Posterior vena cava (tissue), 2 donors: ENCODE results near the gene CCSER1. TPM values are rescaled to one million over a fixed set of nuclear protein-coding genes. Genes with fewer than 3 reads are reported as not detected.

Experiments
- DNase-seq: peaks from one replicate; pipeline ENCODE4 v3.0.0-alpha.2; 2020; ENCODE audit warnings: low spot score
- intact Hi-C, 2 donors: fragments of 100-400 bp; cut with DNase I; formaldehyde crosslinking; loops; one replicate each; pipeline versions ENCODE4 v1.14.1 to v1.14.2; 2022 to 2023
- long read RNA-seq, 2 donors: library from polyadenylated mRNA; unstranded; transcript quantifications; one replicate each; pipeline ENCODE4 v2.0.0, GENCODE V29; 2020 to 2021
- total RNA-seq, 2 donors: library from RNA; stranded (reverse); fragmentation: NEBNext Ultra II Directional; extraction: Animal tissue kit (Norgen Biotek cat#: 25700); gene quantifications; one replicate each; pipeline ENCODE4 v1.2.1, GENCODE V29; 2021
- donor health status: DM: yes; HTN: yes; CAD: no.
- donor health status: DM: yes; HTN: yes; CAD: no.

The CCSER1 gene
- total RNA-seq: 1 to 10 TPM; 1.8 to 7.0 TPM
- long read RNA-seq, donor 1, partial matches to known transcripts: 0 of 1 reads
- long read RNA-seq, donor 1, other reads (novel, unspliced or antisense): 1 of 1 reads
- long read RNA-seq, donor 2, partial matches to known transcripts: 0 of 2 reads
- long read RNA-seq, donor 2, other reads (novel, unspliced or antisense): 2 of 2 reads

DNA sequence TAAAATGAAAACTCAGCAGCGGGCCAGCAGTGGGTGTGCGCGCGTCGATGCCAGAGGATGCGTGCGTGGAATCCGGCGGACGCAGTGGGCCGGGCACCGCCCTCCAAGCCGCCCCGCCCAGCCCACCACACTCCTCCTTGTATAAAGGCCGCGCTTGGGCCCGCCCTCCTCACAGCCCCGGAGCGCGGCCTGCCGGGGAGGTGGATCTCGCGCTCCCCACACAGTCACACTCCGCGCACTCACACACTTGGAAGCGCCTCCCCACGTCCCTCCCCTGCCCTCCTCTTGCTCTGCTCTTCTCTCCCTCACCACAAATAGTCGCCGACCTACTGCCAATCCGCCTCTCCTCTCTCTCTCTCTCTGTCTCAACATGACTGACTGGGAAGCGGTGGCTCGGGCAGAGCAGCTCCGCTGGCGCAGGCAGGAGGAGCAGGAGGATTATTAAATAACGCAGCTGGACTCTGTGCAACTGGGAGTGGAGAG, at the start of gene CCSER1:
Gene CCSER1, plus strand, starts transcription at position 172 of the 483 bp plus-strand sequence.
- intact Hi-C loops: no loop called here
- DNase-seq: peak; percentile 92

DNA sequence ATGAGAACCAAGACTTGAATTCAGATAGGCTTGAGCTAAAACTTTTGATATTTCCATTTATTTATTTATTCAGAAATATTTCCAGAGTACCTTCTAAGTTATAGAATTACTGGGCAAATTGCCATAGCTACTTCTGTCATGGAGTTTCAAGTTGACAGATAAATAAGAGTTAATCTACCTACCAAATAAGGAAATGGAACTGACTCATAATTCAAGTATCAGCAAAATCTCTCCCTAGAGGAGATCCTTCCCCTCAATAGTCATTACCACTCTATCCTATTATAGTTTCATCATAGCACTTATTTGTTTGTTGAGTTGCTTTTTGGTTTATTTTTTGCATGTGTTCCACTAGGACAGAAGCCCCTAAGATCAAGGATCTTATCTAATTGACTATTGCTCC, 48.8 kb upstream of the CCSER1 start:
- intact Hi-C loops: loop anchor here in 1 of 2 donors (5.0 kb wide), 2 partner anchors 354 to 746 kb away; no protein-coding TSS in a partner anchor
- no peak for DNase-seq

DNA sequence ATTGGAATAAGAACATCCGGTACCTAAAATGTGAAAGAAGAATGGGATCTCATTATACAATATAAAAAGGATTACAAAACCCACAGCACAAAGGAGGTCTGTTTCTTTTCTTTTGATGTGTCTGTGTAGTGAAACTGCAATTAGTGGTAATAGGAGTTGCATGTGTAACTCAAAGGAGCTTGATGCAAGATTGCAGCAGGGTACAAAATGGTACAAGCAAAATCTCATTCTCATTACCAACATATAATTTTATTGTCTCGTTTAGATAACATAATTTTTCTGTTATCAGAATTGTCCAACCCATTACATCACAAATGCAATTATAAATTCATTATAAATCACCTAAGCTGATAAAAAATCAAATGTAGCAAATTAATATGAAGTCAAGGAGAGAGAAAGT, 47.1 kb upstream of the CCSER1 start:
- DNase-seq: no peak
- intact Hi-C loops: no loop called here

DNA sequence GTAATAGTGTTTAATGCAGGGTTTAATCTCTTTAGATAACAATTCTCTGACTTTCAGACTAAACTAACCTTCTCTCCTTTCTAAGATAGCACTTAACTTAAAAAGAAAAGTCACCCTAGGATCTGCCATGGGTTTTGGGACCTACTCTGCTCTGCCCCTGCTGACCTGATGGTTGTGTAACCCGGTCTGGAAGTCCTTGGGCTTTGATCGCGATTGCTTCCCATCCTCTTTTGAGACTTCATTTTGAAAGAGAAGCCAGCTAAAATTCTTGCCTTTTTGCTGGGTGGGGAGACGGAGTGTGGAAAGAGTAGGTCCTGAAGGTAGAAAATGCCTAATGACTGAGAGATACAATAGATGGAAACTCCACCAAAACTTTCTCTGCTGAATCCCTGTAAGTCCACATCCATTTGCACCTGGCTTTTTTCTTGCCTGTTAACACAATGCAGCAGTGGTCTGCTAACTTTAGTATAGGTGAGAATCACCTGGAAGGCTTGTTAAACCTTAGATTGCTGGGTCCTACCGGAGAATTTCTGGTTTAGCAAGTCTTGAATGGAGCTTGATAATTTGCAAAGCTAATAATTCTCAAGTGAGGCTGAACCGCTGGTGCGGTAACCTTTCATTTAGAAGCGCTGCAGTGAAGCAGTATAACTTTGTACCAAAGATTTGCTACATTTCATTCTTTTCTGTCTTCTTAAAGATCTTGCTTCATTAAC, 45.6 kb upstream of the CCSER1 start:
- DNase-seq: no peak
- intact Hi-C loops: no loop called here

DNA sequence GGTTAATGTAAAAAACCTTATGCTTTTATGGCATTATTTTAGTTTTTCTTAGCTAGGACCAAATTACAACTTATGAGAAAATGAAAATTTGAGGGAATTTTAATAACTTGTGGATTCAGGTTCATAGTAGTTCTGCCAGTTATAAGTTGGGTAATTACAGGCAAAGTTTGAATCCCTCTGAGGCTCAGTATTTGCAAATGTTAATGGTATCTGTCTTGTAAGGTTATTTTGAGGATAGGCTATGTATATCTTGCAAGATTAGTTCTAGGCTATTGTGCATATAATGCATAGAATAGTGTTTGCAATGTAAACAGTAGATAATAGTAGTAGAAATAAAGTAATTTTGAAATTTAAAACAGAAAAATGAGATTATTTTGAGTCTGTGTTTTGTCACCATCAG, 44.7 kb upstream of the CCSER1 start:
- DNase-seq: no peak
- intact Hi-C loops: no loop called here

DNA sequence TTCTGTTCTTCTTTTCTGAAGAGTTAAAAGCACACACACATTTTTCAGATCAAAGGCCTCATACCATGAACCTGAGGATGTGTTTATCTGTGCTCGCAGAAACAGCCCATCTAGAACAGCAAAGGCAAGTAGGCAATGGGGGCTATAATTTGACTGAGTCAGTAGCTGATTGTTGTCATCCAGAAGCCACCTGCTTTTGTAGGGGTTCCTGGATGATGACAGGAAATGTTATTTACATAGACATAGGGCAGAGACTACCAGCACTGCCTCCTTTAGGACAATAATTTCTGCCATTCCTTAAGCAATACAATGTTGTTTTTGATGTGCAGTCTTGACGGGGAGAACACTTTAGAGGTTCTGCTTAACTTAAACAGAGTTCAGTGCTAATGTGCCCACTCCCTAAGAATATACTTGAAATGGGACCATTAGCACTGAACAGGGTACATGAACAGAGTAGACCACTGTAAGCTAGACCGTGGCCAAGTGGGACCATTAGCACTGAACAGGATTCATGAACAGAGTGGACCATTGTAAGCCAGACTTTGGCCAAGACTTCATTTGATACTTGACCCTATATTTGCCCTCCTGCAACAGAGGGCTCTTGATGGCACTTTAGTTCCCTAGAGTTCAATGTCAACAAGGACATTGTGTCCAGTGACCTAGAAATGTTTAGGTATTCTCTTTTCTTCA, 42.8 kb upstream of the CCSER1 start:
- DNase-seq: no peak
- intact Hi-C loops: no loop called here

DNA sequence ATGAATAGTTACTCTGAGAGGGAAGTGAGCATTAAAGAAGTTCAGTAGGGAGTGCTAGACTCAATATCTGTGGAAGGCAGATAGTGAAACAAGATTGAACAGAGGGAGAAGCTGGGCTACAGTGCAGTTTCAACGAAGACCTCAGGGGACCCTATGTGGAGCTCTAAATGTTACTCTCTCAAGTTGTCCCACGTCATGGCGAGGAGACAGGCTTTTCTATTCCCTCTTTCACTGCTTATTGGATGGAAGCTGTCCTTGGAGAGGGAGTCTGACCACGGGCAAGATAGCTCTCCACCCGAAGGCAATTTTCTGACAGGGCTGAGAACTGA, 42.3 kb upstream of the CCSER1 start:
- intact Hi-C loops: no loop called here
- DNase-seq: no peak

DNA sequence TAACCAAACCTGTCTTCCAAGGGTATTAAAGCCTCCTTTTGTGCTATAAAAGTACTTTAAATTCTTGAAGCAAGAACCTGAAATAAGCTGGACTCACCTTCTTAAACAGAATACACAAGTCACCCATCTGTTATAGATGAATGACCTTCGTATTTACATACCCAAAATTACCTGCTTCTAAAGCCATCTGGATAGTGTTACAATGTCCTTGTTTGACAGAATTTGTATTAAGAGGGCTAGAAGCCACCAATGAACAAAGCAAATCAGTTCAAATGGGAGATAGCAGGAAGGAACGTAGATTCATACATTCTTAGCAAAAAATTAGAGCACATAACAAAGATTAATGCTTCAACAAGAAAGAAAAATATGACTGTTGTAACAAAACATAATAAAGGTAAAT, 33.7 kb upstream of the CCSER1 start:
- intact Hi-C loops: no loop called here
- no peak for DNase-seq

DNA sequence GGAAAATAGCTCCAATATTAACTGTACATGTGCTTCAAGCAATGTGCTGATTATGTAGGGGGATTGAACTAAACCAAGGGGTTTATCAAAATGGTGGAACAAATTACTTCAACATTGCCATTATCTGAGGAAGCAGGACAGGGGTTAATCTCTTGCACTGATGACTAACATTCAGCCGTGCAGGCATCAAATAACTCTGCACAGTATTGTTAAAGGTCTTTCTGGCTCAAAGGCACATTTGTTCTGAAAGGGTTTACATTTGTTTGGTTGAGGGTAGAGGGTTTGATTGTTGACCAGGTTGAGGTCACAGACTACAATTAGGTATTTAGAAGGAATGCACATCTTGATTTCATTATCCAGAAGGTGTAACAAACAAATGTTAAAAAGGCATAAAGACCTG, 32.2 kb upstream of the CCSER1 start:
- no peak for DNase-seq
- intact Hi-C loops: no loop called here

DNA sequence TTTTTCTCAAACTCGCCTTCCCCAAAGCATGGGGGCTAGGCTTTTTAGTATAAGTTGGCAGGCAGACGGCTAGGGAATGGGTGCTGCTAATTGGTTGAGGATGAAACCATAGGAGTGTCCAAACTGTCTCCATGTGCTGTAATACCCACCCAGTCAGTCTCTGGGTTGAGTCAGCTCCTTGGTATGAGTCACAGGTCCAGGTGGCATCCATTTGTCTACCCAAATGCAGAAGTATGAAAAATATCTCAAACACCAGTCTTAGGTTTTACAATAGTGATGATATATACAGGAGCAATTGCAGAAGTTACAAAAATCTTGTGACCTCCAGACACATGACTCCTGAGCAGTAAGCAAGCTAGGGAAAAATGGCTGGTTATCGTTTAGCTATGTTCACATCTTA, 27.4 kb upstream of the CCSER1 start:
- intact Hi-C loops: no loop called here
- no peak for DNase-seq

DNA sequence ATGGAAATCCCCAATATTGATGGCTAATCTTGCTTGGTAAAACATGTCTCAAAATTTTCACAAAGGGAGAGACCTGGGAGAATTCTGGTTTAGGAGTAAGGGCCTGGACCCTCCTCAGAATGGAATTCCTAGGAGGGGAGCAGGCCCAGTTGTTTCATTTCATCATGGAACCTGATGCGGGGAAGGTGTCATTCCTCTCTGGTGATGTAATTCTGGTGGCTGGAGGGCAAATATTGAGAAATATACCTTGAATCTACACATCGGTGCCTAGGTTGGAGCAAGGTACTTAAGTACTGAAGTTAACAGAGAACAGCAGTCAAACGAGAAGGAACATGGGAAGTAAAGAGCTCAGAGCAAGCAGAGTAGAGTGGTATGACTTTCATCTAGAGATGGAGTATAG, 23.2 kb upstream of the CCSER1 start:
- intact Hi-C loops: no loop called here
- DNase-seq: no peak

DNA sequence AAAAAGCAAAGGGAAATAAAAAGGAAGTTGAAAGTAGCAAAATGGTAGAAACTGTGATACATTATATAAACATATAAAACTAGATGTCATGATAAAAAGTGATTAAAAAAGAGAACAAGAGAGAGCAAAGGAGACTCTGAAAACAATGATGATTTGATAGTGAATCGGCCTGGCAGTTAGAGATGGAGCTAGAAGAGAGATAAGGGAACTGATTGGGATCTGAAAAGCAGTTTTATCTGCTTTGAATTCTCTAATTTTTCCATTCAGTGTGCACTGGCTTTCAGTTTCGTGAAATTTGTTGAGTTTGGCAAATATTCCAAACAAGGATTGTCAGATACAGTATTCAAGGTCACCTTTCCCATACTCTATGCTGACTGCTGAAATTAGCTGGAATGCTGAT, 21.9 kb upstream of the CCSER1 start:
- no peak for DNase-seq
- intact Hi-C loops: no loop called here

DNA sequence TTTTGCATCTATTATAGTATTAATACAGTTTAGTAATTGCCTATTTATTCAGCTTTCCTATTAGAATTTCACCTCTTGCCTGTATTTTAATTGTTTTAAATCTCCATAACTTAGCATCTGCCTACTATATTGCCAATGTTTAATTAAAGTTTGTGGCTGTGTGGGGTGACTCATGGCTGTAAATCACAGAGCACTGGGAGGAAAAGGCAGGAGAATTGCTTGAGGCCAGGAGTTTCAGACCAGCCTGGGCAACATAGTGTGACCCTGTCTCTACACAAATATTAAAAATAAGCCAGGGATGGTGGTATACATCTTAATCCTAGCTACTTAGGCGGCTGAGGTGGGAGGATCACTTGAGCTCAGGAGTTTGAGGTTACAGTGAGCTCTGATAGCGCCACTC, 14.5 kb upstream of the CCSER1 start:
- intact Hi-C loops: no loop called here
- DNase-seq: no peak

DNA sequence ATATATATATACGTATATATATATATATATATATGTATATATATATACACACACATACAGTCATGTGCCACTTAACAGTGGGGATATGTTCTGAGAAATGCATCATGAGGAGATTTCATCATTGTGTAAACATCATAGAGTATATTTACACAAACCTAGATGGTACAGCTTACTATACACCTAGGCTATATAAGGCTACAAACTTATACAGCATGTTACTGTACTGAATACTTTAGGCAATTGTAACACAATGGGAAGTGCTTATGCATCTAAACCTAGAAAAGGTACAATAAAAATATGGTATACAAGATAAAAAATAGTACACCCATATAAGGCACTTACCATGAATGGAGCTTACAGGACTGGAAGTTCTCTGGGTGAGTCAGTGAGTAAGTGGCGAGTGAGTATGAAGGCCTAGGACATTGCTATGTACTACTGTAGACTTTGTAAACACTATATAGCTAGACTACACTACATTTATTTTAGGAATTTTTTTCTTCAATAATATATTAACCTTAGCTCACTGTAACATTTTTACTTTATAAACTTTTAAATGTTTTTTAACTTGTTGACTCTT, 13.2 kb upstream of the CCSER1 start:
- DNase-seq: no peak
- intact Hi-C loops: no loop called here

DNA sequence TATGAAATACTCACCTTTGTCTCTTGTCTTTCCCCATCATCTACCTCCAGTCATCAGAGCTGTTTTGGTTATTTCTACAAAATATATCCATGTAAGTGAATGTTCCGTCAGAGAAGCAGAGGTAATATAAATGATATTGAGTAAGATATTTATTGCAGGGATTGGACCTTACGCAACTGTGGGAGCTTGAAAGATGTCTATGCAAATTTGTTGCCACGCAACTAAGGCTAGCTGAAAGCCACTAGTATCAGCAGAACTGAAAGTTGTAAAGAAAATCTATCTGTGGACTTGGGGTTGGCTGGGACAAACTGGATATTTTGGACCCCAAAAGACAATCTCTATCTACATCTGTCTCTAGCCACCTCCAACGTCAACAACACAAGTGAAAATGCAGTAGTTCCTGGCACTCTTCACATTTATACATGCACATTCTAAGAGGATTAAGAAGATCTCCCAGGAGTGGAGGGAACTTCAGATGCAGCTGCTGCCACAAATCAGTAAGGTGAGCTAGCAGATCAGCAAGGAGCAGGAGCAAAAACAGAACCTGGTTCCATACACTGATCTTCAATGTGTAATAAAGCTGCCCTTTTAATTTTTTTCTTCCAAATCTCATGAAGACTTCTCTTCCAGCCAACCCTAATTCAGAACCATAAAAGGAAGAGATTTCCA, 8.5 kb upstream of the CCSER1 start:
- DNase-seq: no peak
- intact Hi-C loops: no loop called here

DNA sequence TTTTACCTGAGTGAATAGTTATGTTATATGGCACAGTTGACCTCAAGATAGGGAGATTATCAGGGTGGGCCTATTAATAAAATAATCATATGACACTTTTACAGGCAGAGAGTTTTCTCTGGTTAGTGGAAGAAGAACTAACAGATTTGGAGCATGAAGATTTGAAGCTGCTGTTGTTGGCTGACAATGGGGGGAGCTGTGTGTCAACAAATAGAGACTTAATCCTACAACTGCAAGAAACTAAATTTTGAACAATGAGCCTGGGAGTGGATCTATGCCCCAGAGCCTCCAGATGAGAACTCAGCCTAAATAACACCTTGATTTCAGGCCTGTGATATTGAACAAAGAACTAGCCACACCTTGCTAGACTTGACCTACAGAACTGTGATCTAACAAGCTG, 7.2 kb upstream of the CCSER1 start:
- no peak for DNase-seq
- intact Hi-C loops: no loop called here

DNA sequence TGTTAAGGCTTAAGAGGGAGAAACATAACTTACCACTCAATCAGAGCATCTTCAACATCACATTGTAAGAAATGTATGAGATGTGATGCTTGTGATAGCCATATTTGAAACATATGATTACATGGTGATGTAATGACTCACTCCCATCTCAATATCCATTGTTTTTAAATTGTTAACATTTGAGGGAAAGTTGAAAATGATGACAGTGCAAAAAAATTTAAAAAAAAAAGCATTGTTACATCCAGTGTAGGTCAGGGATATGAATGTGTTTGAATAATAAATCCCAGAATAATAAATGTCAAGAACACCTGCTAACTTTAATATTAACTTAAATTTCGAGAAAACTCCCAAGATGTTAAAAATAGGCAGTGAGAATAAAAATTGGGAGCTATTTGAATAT, 6.4 kb upstream of the CCSER1 start:
- intact Hi-C loops: no loop called here
- no peak for DNase-seq

DNA sequence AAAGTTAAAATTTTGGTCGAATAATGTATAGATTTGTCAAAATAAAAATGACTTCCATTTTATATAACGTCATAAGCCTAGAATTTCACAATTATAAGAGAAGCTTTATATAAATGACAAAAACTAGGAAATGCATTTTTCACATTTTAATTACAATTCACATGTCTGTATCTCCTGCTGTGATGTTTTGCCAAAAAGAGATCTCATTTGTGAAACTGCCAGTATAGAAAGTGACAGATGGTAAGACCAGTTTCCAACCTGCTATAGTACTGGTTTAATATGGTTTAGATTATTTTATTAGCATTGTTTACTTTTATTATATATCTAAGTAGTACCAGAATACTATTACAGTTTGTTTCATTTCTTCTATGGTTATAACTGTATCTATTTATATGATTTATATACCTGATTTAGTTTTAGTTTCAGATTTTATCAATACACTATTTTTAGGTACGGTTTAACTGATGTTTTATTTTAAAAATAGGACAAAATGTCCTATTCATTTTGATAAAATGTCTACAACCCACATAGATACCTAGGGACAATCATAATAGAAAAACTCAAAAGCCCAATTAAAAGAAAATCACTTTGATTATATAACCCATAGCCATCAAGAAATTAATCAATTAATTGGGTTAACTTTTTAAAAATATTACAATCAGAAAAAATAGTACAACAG, 5.4 kb upstream of the CCSER1 start:
- no peak for DNase-seq
- intact Hi-C loops: loop anchor here in 1 of 2 donors (2.0 kb wide), 1 partner anchor 71 kb away; no protein-coding TSS in a partner anchor

DNA sequence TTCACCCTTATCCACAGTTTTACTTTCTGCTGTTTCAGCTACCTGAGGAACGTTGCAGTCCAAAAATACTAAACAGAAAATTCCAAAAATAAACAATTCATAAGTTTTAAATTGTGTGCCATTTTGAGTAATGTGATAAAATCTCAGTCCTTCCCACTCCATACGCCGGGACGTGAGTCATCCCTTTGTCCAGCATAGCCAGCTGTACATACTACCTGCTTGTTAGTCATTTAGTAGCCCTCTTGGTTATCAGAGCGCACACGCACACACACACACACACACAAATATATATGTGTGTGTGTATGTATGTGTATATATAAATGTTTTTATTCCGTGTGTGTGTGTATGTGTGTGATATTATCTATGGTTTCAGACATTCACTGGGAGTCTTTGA, 4.8 kb upstream of the CCSER1 start:
- intact Hi-C loops: loop anchor here in 1 of 2 donors (2.0 kb wide), 1 partner anchor 72 kb away; no protein-coding TSS in a partner anchor
- DNase-seq: no peak
